Urinary bladder (tissue), 4 donors: Measurements from ENCODE around the gene NRBP1. TPM values are rescaled to one million over a fixed set of nuclear protein-coding genes. Genes with fewer than 3 reads are reported as not detected.

Experiments used
- DNase-seq: peaks from one replicate; pipeline ENCODE4 v3.0.0-alpha.2; 2015; ENCODE audit errors: extremely low spot score
- H3K27ac ChIP-seq: one replicate; pipeline ENCODE4 v1.5.1; 2013; ENCODE audit warnings: low read depth, mild to moderate bottlenecking, moderate library complexity
- H3K36me3 ChIP-seq: one replicate; pipeline ENCODE4 v1.6.1; 2013; ENCODE audit warnings: mild to moderate bottlenecking, moderate library complexity; ENCODE audit not compliant: insufficient read depth
- H3K4me1 ChIP-seq: one replicate; pipeline ENCODE4 v1.6.1; 2013; ENCODE audit warnings: mild to moderate bottlenecking, moderate library complexity; ENCODE audit not compliant: insufficient read depth
- H3K4me3 ChIP-seq: one replicate; pipeline ENCODE4 v1.5.1; 2013; ENCODE audit warnings: low read depth, low read length
- WGBS: extraction: QIAGEN DNeasy Blood & Tissue Kit; methylation state at CpG from one replicate; pipeline ENCODE4 v1.1.7; 2013; 5-methylcytosine and 5-hydroxymethylcytosine counted together
- polyA plus RNA-seq: library from polyadenylated mRNA; stranded (reverse); fragments of 200-250 nt; gene quantifications from one replicate; pipeline ENCODE4 v1.2.3, GENCODE V29; 2013
- total RNA-seq: library from RNA; depleted of rRNA; stranded (reverse); fragments of >200 nt; gene quantifications from one replicate; pipeline ENCODE4 v1.2.3, GENCODE V29; 2014
- donor health status: healthy with polysubstance abuse.
- donor health status: healthy.

The NRBP1 gene
- total and polyA plus RNA-seq, 2 donors: 87.7 to 113 TPM

GRCh38 chr2:27441958-27442919 lies 13.8 kb downstream of the NRBP1 start, which contains the start of gene KRTCAP3:
Gene KRTCAP3, plus strand, starts transcription at chr2:27442381. Its CDS starts 32 bp downstream, at chr2:27442413.
- WGBS: 27% methylated on average over 80 of the region's 80 CpGs
- H3K4me1 ChIP-seq: no peaks in the 10 kb centered on the region
- H3K36me3 ChIP-seq: peaks cover 10% of the 10 kb centered on the region
- DNase-seq: no peak
- peak within 1 kb of the TSS; percentile 11 for H3K4me3 ChIP-seq
- peak within 1 kb of the TSS; percentile 53 for H3K27ac ChIP-seq

- Histone ChIP-seq H3K27ac (no peak overlapping the region), H3K36me3 (peaks cover 10% of the 10 kb centered on the region), H3K4me3 (no peak overlapping the region), H3K4me1 (no peaks in the 10 kb centered on the region)
- 77% methylated on average over 6 of the region's 6 CpGs for WGBS
- DNase-seq: no peak
These were observed 14.5 kb downstream of the NRBP1 start for GRCh38 chr2:27442920-27443282.

GRCh38 chr2:27445155-27445554 lies 16.7 kb downstream of the NRBP1 start:
- peaks cover 7% of the 10 kb centered on the region for H3K36me3 ChIP-seq
- H3K4me3 ChIP-seq: no peak overlapping the region
- 94% methylated on average over 8 of the region's 8 CpGs for WGBS
- no peaks in the 10 kb centered on the region for H3K4me1 ChIP-seq
- DNase-seq: no peak
- no peak overlapping the region for H3K27ac ChIP-seq

- H3K36me3 ChIP-seq: peaks cover 7% of the 10 kb centered on the region
- 94% methylated on average over 8 of the region's 8 CpGs for WGBS
- H3K27ac ChIP-seq: peak overlapping the region; percentile 74
- no peak overlapping the region for H3K4me3 ChIP-seq
- no peaks in the 10 kb centered on the region for H3K4me1 ChIP-seq
- DNase-seq: no peak
These were observed 17.2 kb downstream of the NRBP1 start for GRCh38 chr2:27445615-27446014.

GRCh38 chr2:27446057-27446456 lies 17.6 kb downstream of the NRBP1 start:
- Histone ChIP-seq H3K27ac (no peak overlapping the region), H3K4me3 (no peak overlapping the region), H3K36me3 (peaks cover 4% of the 10 kb centered on the region), H3K4me1 (no peaks in the 10 kb centered on the region)
- 83% methylated on average over 3 of the region's 3 CpGs for WGBS
- no peak for DNase-seq

- H3K4me1 ChIP-seq: no peaks in the 10 kb centered on the region
- DNase-seq: no peak
- H3K36me3 ChIP-seq: no peaks in the 10 kb centered on the region
- H3K4me3 ChIP-seq: no peak overlapping the region
- 90% methylated on average over 3 of the region's 3 CpGs for WGBS
- H3K27ac ChIP-seq: no peak overlapping the region
These were observed 19.9 kb downstream of the NRBP1 start for GRCh38 chr2:27448381-27448780.

GRCh38 chr2:27451095-27451494 lies 22.7 kb downstream of the NRBP1 start:
- DNase-seq: no peak
- Histone ChIP-seq H3K36me3 (no peaks in the 10 kb centered on the region), H3K4me3 (no peak overlapping the region), H3K4me1 (no peaks in the 10 kb centered on the region), H3K27ac (no peak overlapping the region)
- 88% methylated on average over 1 of the region's 1 CpG for WGBS

- Histone ChIP-seq H3K27ac (no peak overlapping the region), H3K36me3 (peaks cover 3% of the 10 kb centered on the region), H3K4me1 (no peaks in the 10 kb centered on the region), H3K4me3 (no peak overlapping the region)
- DNase-seq: no peak
- WGBS: 87% methylated on average over 7 of the region's 7 CpGs
These were observed 25.5 kb downstream of the NRBP1 start for GRCh38 chr2:27453968-27454367.

- Histone ChIP-seq H3K4me3 (no peak overlapping the region), H3K27ac (no peak overlapping the region), H3K4me1 (no peaks in the 10 kb centered on the region), H3K36me3 (peaks cover 3% of the 10 kb centered on the region)
- no peak for DNase-seq
- 87% methylated on average over 8 of the region's 8 CpGs for WGBS
These were observed 32.7 kb downstream of the NRBP1 start for GRCh38 chr2:27461118-27461517.

GRCh38 chr2:27464443-27464842 lies 36.0 kb downstream of the NRBP1 start:
- WGBS: 96% methylated on average over 7 of the region's 7 CpGs
- H3K4me1 ChIP-seq: no peaks in the 10 kb centered on the region
- H3K36me3 ChIP-seq: no peaks in the 10 kb centered on the region
- DNase-seq: no peak
- no peak overlapping the region for H3K27ac ChIP-seq
- H3K4me3 ChIP-seq: no peak overlapping the region

GRCh38 chr2:27471961-27472360 lies 43.5 kb downstream of the NRBP1 start:
- no peak for DNase-seq
- no peaks in the 10 kb centered on the region for H3K36me3 ChIP-seq
- no peak overlapping the region for H3K27ac ChIP-seq
- no peak overlapping the region for H3K4me3 ChIP-seq
- WGBS: 92% methylated on average over 5 of the region's 5 CpGs
- no peaks in the 10 kb centered on the region for H3K4me1 ChIP-seq

- DNase-seq: no peak
- no peak overlapping the region for H3K4me3 ChIP-seq
- WGBS: 78% methylated on average over 3 of the region's 3 CpGs
These were observed 57.1 kb downstream of the NRBP1 start for GRCh38 chr2:27485496-27485895.

GRCh38 chr2:27489118-27489497 lies 60.7 kb downstream of the NRBP1 start:
- Histone ChIP-seq H3K4me1 (no peaks in the 10 kb centered on the region), H3K36me3 (no peaks in the 10 kb centered on the region), H3K27ac (no peak overlapping the region), H3K4me3 (peak overlapping the region; percentile 44)
- no peak for DNase-seq
- WGBS: 3% methylated on average over 11 of the region's 11 CpGs

More at GRCh38 chr2:27485496-27485895, 57.1 kb downstream of the NRBP1 start:
- H3K36me3 ChIP-seq: no peaks in the 10 kb centered on the region
- H3K27ac ChIP-seq: no peak overlapping the region
- H3K4me1 ChIP-seq: no peaks in the 10 kb centered on the region
